Neural progenitor cell (in vitro differentiated cells): ENCODE data around the gene TDRD10. TPM values are rescaled to one million over a fixed set of nuclear protein-coding genes. Genes with fewer than 3 reads are reported as not detected.

Experiments
- DNase-seq: peaks from one replicate; pipeline ENCODE4 v3.0.0-alpha.2; 2016; ENCODE audit warnings: low spot score
- H2AFZ ChIP-seq: fragments of 200-600 bp; sonication (generic); replicated peaks from 2 replicates; pipeline ENCODE4 v1.6.1; 2016; ENCODE audit warnings: antibody characterized with exemption
- H3F3A ChIP-seq: fragments of 200-600 bp; sonication (generic); 2 replicates; pipeline ENCODE4 v1.6.1; 2016; ENCODE audit warnings: antibody characterized with exemption, low read depth
- H3K27ac ChIP-seq: fragments of 200-600 bp; sonication (generic); 2 replicates; pipeline ENCODE4 v1.5.1; 2016; ENCODE audit warnings: mild to moderate bottlenecking
- H3K27me3 ChIP-seq: fragments of 200-600 bp; sonication (generic); 2 replicates; pipeline ENCODE4 v1.6.1; 2016; ENCODE audit warnings: mild to moderate bottlenecking, moderate library complexity
- H3K36me3 ChIP-seq: fragments of 200-600 bp; sonication (generic); 2 replicates; pipeline ENCODE4 v1.5.1; 2016
- H3K4me1 ChIP-seq: fragments of 200-600 bp; sonication (generic); 2 replicates; pipeline ENCODE4 v1.6.1; 2016; ENCODE audit warnings: mixed run types
- H3K4me2 ChIP-seq: fragments of 200-600 bp; sonication (generic); 2 replicates; pipeline ENCODE4 v1.6.1; 2016
- H3K4me3 ChIP-seq: fragments of 200-600 bp; sonication (generic); 2 replicates; pipeline ENCODE4 v1.5.1; 2016
- H3K79me2 ChIP-seq: fragments of 200-600 bp; sonication (generic); 2 replicates; pipeline ENCODE4 v1.6.1; 2016; ENCODE audit warnings: low read depth
- H3K9ac ChIP-seq: fragments of 200-600 bp; sonication (generic); 2 replicates; pipeline ENCODE4 v1.6.1; 2016
- H3K9me3 ChIP-seq: fragments of 200-600 bp; sonication (generic); 2 replicates; pipeline ENCODE4 v1.5.1; 2016; ENCODE audit warnings: low read depth
- H4K20me1 ChIP-seq: fragments of 200-600 bp; sonication (generic); 2 replicates; pipeline ENCODE4 v1.6.1; 2016; ENCODE audit warnings: low read depth
- H3K27ac Mint-ChIP-seq: 3 replicates; pipeline ENCODE4 v1.8.0; 2021; ENCODE audit warnings: mixed read lengths
- H3K27me3 Mint-ChIP-seq: 2 replicates; pipeline ENCODE4 v1.8.0; 2022; ENCODE audit warnings: low read depth, mild to moderate bottlenecking, inconsistent platforms, moderate library complexity, mixed read lengths; ENCODE audit not compliant: insufficient read depth
- H3K36me3 Mint-ChIP-seq: 3 replicates; pipeline ENCODE4 v1.8.0; 2021; ENCODE audit warnings: mixed read lengths
- H3K4me1 Mint-ChIP-seq: 3 replicates; pipeline ENCODE4 v1.8.0; 2021; ENCODE audit warnings: mixed read lengths
- H3K4me3 Mint-ChIP-seq: 3 replicates; pipeline ENCODE4 v1.8.0; 2021; ENCODE audit warnings: mild to moderate bottlenecking, moderate library complexity, mixed read lengths
- H3K9me3 Mint-ChIP-seq: 3 replicates; pipeline ENCODE4 v1.8.0; 2020; ENCODE audit warnings: mixed read lengths
- EZH2 ChIP-seq: fragments of 200-600 bp; sonication (generic); IDR thresholded peaks from 2 replicates; pipeline ENCODE4 v1.6.1; 2017; ENCODE audit warnings: antibody characterized with exemption, mild to moderate bottlenecking, moderate library complexity
- EZH2phosphoT487 ChIP-seq: fragments of 200-600 bp; sonication (generic); IDR thresholded peaks from 2 replicates; pipeline ENCODE4 v1.6.1; 2017; ENCODE audit warnings: antibody characterized with exemption
- total RNA-seq: library from RNA; depleted of rRNA; stranded (reverse); fragments of >200 nt; gene quantifications from 2 replicates; pipeline ENCODE4 v1.2.3, GENCODE V29; 2015; ENCODE audit warnings: low replicate concordance
- TF ChIP-seq, protein P1 (sequence below): fragments of 200-600 bp; sonication (generic); IDR thresholded peaks from 2 replicates; pipeline ENCODE4 v1.5.1; 2017; ENCODE audit warnings: antibody characterized with exemption, mild to moderate bottlenecking

TDRD10 gene
- total RNA-seq, 1 donor from 2014 or later, result not detected

DNA sequence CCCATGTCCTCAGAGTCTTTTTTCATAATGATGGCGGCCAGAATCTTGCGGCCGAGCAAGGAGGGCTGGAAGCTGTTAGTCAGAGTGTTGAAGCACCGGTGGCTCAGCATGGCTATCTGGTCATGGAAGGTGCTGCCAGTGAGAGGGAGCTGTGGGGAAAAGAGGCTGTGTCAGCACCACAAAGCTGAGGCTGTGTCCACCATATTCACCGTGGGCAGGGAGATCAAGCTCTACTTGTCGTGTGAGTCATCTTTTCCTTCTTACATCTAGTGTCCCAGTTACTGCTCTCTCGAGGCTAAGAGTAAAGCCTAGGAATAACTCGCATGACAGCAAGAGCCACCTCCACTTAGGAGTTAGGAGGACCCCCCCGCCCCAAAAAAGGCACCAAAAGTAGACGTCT is 87.8 kb downstream of the TDRD10 start:
- H3K27ac ChIP-seq, result no peak overlapping the region
- Mint-ChIP-seq H3K4me1 (no peaks in the 10 kb centered on the region), H3K27me3 (no peaks in the 10 kb centered on the region), H3K9me3 (no peaks in the 10 kb centered on the region), H3K4me3 (no peak overlapping the region), H3K36me3 (peaks cover 43% of the 10 kb centered on the region), H3K27ac (no peak overlapping the region)
- H3K9me3 ChIP-seq, result no peaks in the 10 kb centered on the region
- no peaks in the 10 kb centered on the region for H4K20me1 ChIP-seq
- no peak overlapping the region for H3K4me2 ChIP-seq
- H3K9ac ChIP-seq, result no peak overlapping the region
- H3F3A ChIP-seq, result no peaks in the 10 kb centered on the region
- H3K27me3 ChIP-seq, result no peaks in the 10 kb centered on the region
- no peak overlapping the region for H2AFZ ChIP-seq
- H3K4me1 ChIP-seq, result no peaks in the 10 kb centered on the region
- no peak overlapping the region for H3K4me3 ChIP-seq
- no peak for DNase-seq
- no peaks in the 10 kb centered on the region for H3K79me2 ChIP-seq
- no peaks in the 10 kb centered on the region for H3K36me3 ChIP-seq
- TF ChIP-seq EZH2 (no peak), EZH2phosphoT487 (no peak)
- TF ChIP-seq, protein P1, sequence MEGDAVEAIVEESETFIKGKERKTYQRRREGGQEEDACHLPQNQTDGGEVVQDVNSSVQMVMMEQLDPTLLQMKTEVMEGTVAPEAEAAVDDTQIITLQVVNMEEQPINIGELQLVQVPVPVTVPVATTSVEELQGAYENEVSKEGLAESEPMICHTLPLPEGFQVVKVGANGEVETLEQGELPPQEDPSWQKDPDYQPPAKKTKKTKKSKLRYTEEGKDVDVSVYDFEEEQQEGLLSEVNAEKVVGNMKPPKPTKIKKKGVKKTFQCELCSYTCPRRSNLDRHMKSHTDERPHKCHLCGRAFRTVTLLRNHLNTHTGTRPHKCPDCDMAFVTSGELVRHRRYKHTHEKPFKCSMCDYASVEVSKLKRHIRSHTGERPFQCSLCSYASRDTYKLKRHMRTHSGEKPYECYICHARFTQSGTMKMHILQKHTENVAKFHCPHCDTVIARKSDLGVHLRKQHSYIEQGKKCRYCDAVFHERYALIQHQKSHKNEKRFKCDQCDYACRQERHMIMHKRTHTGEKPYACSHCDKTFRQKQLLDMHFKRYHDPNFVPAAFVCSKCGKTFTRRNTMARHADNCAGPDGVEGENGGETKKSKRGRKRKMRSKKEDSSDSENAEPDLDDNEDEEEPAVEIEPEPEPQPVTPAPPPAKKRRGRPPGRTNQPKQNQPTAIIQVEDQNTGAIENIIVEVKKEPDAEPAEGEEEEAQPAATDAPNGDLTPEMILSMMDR, result no peak

DNA sequence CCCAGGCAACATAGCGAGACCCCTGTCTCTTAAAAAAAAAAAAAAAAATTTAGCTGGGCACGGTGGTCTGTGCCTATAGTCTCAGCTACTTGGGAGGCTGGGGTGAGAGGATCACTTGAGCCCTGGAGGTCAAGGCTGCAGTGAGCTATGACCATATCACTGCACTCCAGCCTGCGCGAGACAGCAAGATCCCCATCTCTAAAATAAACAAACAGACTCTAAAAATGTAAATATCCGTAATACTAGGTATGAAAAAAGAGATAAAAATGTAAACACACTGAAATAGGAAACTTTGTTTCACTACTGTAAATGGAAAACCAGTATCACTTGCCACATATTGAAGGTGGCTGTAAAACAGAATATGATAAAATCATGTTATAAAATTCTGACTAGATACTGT is 88.7 kb downstream of the TDRD10 start:
- Histone ChIP-seq H3K36me3 (no peaks in the 10 kb centered on the region), H3K9me3 (no peaks in the 10 kb centered on the region), H3K4me3 (no peak overlapping the region), H3F3A (no peaks in the 10 kb centered on the region), H2AFZ (no peak overlapping the region), H3K4me1 (no peaks in the 10 kb centered on the region), H3K9ac (no peak overlapping the region), H3K4me2 (no peak overlapping the region), H3K79me2 (no peaks in the 10 kb centered on the region), H3K27me3 (no peaks in the 10 kb centered on the region), H4K20me1 (no peaks in the 10 kb centered on the region), H3K27ac (no peak overlapping the region)
- Mint-ChIP-seq H3K4me1 (no peaks in the 10 kb centered on the region), H3K9me3 (no peaks in the 10 kb centered on the region), H3K36me3 (peaks cover 34% of the 10 kb centered on the region), H3K27me3 (no peaks in the 10 kb centered on the region), H3K27ac (no peak overlapping the region), H3K4me3 (no peak overlapping the region)
- DNase-seq, result no peak
- TF ChIP-seq EZH2phosphoT487 (no peak), EZH2 (no peak)
- TF ChIP-seq, protein P1, result no peak

DNA sequence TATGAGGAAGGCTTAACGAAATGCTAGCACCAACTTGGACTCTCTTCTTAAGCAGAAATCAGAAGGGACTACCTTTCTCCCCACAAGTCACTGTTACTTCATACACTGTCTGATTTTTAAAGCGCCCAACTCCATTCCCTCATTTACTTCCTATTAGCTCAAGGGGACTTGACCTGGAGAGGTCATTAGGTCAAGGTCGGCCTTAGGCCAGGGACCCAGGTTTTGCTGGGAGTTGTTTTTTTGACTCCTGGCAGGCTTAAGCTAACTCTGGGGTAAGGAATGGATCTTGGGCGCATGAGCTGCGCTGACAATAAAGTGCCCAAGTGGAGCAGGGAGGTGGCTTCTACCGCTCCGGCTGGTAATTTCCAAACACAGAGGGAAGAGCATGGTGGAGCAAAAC is 89.2 kb downstream of the TDRD10 start:
- no peaks in the 10 kb centered on the region for H3K36me3 ChIP-seq
- H3K27ac ChIP-seq, result no peak overlapping the region
- no peak overlapping the region for H3K4me3 Mint-ChIP-seq
- H2AFZ ChIP-seq, result no peak overlapping the region
- no peak overlapping the region for H3K4me3 ChIP-seq
- no peak overlapping the region for H3K4me2 ChIP-seq
- DNase-seq, result no peak
- TF ChIP-seq EZH2 (no peak), EZH2phosphoT487 (no peak)
- TF ChIP-seq, protein P1, result no peak
- no peaks in the 10 kb centered on the region for H3K79me2 ChIP-seq
- H3K9ac ChIP-seq, result no peak overlapping the region
- no peaks in the 10 kb centered on the region for H4K20me1 ChIP-seq
- H3F3A ChIP-seq, result no peaks in the 10 kb centered on the region
- no peaks in the 10 kb centered on the region for H3K9me3 Mint-ChIP-seq
- H3K4me1 ChIP-seq, result no peaks in the 10 kb centered on the region
- no peaks in the 10 kb centered on the region for H3K27me3 ChIP-seq
- no peaks in the 10 kb centered on the region for H3K9me3 ChIP-seq
- no peak overlapping the region for H3K27ac Mint-ChIP-seq
- no peaks in the 10 kb centered on the region for H3K27me3 Mint-ChIP-seq
- H3K4me1 Mint-ChIP-seq, result no peaks in the 10 kb centered on the region
- peaks cover 33% of the 10 kb centered on the region for H3K36me3 Mint-ChIP-seq

DNA sequence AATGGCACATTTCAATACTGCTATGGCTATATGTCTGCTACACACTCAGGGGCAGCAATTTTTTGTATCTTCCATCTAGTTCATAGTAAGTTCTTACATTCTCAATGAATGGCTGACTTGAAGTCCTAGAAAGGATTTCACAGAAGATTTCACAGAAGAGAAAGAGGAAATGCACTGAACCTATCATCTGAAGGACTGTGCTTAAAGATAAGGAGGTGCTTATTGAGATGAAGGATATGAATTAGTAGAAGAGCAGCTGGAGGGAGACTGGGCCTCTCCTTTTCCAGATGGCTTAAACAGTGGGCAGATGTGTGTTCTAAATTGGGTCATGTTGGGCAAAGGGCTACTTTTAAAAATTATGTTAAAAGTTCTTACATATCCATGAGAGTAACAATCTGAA is 91.4 kb downstream of the TDRD10 start:
- no peak overlapping the region for H3K4me3 Mint-ChIP-seq
- TF ChIP-seq, protein P1, result no peak
- TF ChIP-seq EZH2phosphoT487, result no peak
- TF ChIP-seq EZH2, result no peak
- H3K27ac ChIP-seq, result no peak overlapping the region
- no peak overlapping the region for H3K9ac ChIP-seq
- H3K9me3 ChIP-seq, result no peaks in the 10 kb centered on the region
- H3K36me3 ChIP-seq, result no peaks in the 10 kb centered on the region
- no peaks in the 10 kb centered on the region for H4K20me1 ChIP-seq
- H2AFZ ChIP-seq, result no peak overlapping the region
- H3K27me3 ChIP-seq, result no peaks in the 10 kb centered on the region
- H3K4me1 Mint-ChIP-seq, result no peaks in the 10 kb centered on the region
- H3K4me1 ChIP-seq, result no peaks in the 10 kb centered on the region
- H3F3A ChIP-seq, result no peaks in the 10 kb centered on the region
- H3K4me3 ChIP-seq, result no peak overlapping the region
- H3K79me2 ChIP-seq, result no peaks in the 10 kb centered on the region
- H3K9me3 Mint-ChIP-seq, result no peaks in the 10 kb centered on the region
- peaks cover 41% of the 10 kb centered on the region for H3K36me3 Mint-ChIP-seq
- no peaks in the 10 kb centered on the region for H3K27me3 Mint-ChIP-seq
- DNase-seq, result no peak
- no peak overlapping the region for H3K4me2 ChIP-seq
- H3K27ac Mint-ChIP-seq, result no peak overlapping the region
